WERI-Rb-1 (cell line): ENCODE data around the gene WASL.

ENCODE experiments used
- DNase-seq: peaks from one replicate; pipeline ENCODE4 v3.0.0-alpha.2; 2020
- H3K27ac ChIP-seq: fragments of 250-450 bp; sonication (Bioruptor Pico); 2 replicates; pipeline ENCODE4 v1.5.1; 2020; ENCODE audit warnings: mild to moderate bottlenecking, moderate library complexity
- H3K27me3 ChIP-seq: fragments of 250-450 bp; sonication (Bioruptor Pico); 2 replicates; pipeline ENCODE4 v1.5.1; 2021; ENCODE audit warnings: mild to moderate bottlenecking, low read depth, moderate library complexity; ENCODE audit not compliant: insufficient read depth, severe bottlenecking
- H3K36me3 ChIP-seq: fragments of 250-450 bp; sonication (Bioruptor Pico); 2 replicates; pipeline ENCODE4 v1.5.1; 2020; ENCODE audit warnings: mild to moderate bottlenecking, moderate library complexity
- H3K4me3 ChIP-seq: 2 replicates; pipeline ENCODE4 v1.5.1; 2011; ENCODE audit warnings: low read depth, mild to moderate bottlenecking, control low read depth, low read length
- H3K9me3 ChIP-seq: fragments of 250-450 bp; sonication (Bioruptor Pico); 2 replicates; pipeline ENCODE4 v1.5.1; 2021; ENCODE audit warnings: mild to moderate bottlenecking, moderate library complexity; ENCODE audit not compliant: severe bottlenecking
- CTCF ChIP-seq: IDR thresholded peaks from 2 replicates; pipeline ENCODE4 v1.5.1; 2011; ENCODE audit warnings: low read depth, mild to moderate bottlenecking, control low read depth, inconsistent platforms, low read length

Gene WASL

DNA sequence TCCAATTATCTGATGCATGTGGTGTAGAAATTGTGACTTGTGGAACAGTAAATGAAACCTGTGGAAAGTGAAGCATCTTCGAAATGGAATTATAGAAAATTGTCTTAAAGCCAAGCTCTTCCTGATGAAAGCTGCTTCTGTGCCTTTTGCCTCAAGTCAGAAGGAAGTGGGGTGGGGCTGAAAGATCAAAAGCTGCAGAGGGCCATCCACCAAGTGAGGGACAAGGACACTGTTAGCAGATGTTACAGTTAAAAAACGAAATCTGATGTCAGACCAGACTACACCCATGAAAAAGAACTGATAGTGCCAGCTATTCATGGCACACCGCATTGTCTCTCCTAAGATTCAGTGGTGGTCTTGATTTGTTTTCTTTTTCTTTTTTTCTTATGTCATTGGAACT lies 23.8 kb upstream of the WASL start:
- Histone ChIP-seq H3K27me3 (no peaks in the 10 kb centered on the region), H3K9me3 (no peaks in the 10 kb centered on the region), H3K36me3 (no peaks in the 10 kb centered on the region), H3K27ac (no peak overlapping the region), H3K4me3 (no peak overlapping the region)
- TF ChIP-seq CTCF: no peak
- no peak for DNase-seq

DNA sequence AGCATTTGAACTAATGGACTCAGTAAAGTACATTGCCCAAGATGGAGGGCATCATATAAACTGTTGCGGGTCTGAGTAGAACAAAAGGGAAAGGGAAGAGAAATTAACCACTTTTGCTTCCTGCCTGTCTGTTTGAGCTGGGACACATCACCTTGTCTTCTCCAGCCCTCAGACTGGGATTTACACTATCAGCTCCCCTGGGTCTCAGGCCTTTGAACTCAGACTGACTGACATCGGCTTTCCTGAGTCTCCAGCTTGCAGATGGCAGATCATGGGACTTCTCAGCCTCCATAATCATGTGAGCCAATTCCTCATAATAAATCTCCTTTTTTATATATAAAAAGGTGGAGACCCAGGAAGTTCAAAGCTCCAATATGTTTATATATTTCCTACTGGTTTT lies 23.0 kb upstream of the WASL start:
- Histone ChIP-seq H3K27ac (no peak overlapping the region), H3K36me3 (no peaks in the 10 kb centered on the region), H3K9me3 (no peaks in the 10 kb centered on the region), H3K27me3 (no peaks in the 10 kb centered on the region), H3K4me3 (no peak overlapping the region)
- no peak for TF ChIP-seq CTCF
- no peak for DNase-seq

DNA sequence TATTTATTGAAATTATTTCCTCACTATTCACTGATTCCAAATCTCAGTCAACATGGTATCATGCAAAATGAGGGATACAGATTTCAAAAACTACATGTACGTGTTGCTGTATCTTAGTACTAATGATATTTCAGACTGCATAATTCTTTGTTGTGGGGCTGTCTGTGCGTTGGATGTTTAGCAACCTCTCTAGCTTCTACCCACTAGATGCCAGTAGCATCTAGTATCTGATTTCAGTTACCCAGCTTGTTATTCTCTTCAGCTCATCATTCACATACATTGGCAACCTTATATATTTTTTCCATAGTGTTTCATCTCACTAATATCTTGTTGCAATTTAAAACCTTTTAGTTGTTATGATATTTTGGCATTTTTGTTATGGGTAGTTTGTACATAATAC lies 22.5 kb upstream of the WASL start:
- H3K36me3 ChIP-seq: no peaks in the 10 kb centered on the region
- TF ChIP-seq CTCF: no peak
- DNase-seq: no peak
- no peaks in the 10 kb centered on the region for H3K27me3 ChIP-seq
- no peaks in the 10 kb centered on the region for H3K9me3 ChIP-seq
- no peak overlapping the region for H3K27ac ChIP-seq
- no peak overlapping the region for H3K4me3 ChIP-seq

- no peak for DNase-seq
- TF ChIP-seq CTCF: no peak
- Histone ChIP-seq H3K27me3 (no peaks in the 10 kb centered on the region), H3K36me3 (no peaks in the 10 kb centered on the region), H3K9me3 (no peaks in the 10 kb centered on the region), H3K4me3 (no peak overlapping the region), H3K27ac (no peak overlapping the region)
Observed at GRCh38 chr7:123770378-123770777, 21.6 kb upstream of the WASL start.

- TF ChIP-seq CTCF: no peak
- no peaks in the 10 kb centered on the region for H3K27me3 ChIP-seq
- DNase-seq: no peak
- H3K27ac ChIP-seq: no peak overlapping the region
- H3K4me3 ChIP-seq: no peak overlapping the region
- no peaks in the 10 kb centered on the region for H3K36me3 ChIP-seq
- H3K9me3 ChIP-seq: no peaks in the 10 kb centered on the region
Observed at GRCh38 chr7:123769371-123769770, 20.6 kb upstream of the WASL start.

DNA sequence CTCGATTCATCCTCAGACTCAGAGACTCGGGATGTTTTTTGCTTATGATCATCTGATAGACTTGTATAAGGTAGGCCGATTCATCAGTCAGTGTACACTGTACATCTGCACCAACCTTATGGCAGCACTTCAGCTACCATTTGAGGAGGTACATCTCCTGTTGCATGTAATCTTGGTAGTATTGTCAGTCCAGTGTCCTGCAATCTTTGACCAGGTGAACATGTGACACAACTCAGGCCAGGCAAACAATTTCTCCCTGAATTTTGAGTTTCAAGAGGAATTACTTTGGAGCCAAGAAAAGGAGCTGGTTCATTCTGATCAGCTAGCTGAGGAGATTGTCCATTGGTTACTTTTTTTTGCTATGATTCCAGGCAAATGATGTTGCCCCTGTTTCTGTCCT lies 19.7 kb upstream of the WASL start:
- no peaks in the 10 kb centered on the region for H3K36me3 ChIP-seq
- no peak overlapping the region for H3K27ac ChIP-seq
- no peaks in the 10 kb centered on the region for H3K9me3 ChIP-seq
- no peaks in the 10 kb centered on the region for H3K27me3 ChIP-seq
- no peak overlapping the region for H3K4me3 ChIP-seq
- TF ChIP-seq CTCF: no peak
- DNase-seq: no peak
